Measurements from ENCODE around the gene ITIH5. TPM values are rescaled to one million over a fixed set of nuclear protein-coding genes. Genes with fewer than 3 reads are reported as not detected.
A peak's percentile ranks its signal among the peaks of the same experiment; 100 is the strongest.

The ITIH5 gene
- total RNA-seq, 4 donors from 2014 or later = 4.4 to 10.7 (median 8.3) TPM

DNA sequence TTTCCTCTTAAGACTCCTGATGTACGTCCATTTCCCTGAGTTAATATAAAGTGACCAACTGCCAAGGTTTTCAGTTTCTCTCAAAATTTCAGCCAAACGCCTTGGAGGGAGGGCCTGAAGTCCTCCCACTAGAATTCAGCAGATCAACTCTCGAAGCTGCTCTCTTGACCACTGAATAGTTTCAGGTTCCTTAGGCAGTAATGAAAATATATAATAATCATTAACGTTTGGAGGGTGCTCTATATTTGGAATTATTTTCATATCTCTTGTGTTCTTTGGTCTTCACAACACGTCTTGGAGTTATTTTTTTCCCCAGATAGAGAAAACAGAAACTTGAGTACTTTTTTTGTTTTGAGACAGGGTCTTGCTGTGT, 132.3 kb downstream of the ITIH5 start:
- 80 to 83% methylated on average over 5 of the region's 5 CpGs for WGBS, 2 donors
- DNase-seq (ENCODE audit: low spot score in 2 of 2) = peak in 1 of 2 donors; percentile 2
- no peak overlapping the region for H3K4me3 ChIP-seq (ENCODE audit: low read depth, poor library complexity, severe bottlenecking)

DNA sequence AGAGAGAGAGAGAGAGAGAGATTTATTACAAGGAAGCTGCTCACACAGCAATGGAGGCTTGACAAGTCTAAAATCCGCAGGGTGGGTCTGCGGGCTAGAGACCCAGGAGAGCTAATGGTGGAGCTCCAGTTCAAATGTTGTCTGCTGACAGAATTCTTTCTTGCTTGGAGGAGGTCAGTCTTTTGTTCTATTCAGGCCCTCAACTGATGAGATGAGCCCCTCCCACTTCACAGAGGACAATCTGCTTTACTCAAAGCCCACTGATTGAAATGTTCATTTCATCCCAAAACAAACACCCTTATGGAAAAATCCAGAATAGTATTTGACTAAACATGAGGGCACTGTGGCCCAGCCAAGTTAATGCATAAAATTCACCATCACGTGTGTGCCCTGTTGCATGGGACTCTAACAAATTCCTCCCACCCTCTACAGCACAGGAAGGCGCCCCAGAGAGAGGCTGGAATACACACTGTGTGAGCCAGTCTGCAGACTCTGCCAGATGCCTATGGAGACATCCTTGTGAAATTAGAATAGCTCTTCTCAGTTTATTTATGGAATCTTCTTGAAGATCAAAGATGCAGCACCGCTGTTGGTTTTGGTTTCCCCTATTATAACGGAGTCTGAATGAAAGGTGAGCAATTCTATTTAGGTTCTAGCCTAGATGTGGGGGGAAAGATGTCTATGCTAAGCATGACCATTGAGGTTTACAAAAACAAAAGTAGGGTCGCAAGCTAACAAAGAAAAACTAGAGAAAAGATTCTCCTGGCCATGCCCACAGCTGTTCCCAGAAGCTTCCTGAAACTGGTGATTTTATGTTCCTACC, 132.9 kb downstream of the ITIH5 start:
- H3K4me3 ChIP-seq (ENCODE audit: low read depth, poor library complexity, severe bottlenecking) = no peak overlapping the region
- WGBS, 2 donors = 83 to 86% methylated on average over 7 of the region's 7 CpGs
- TF ChIP-seq CTCF (IDR thresholded peaks at IDR 0.05) (no peak), POLR2A (IDR thresholded peaks at IDR 0.05) (no peak)
- peak in 1 of 2 donors; percentile 29 for DNase-seq (ENCODE audit: low spot score in 2 of 2)
- intact Hi-C loops (cut with DNase I; ENCODE audit: low total_unique reads) = loop anchor here (5.0 kb wide), 1 partner anchor 153 kb away; no protein-coding TSS in a partner anchor

More for the DNA sequence above, 132.3 kb downstream of the ITIH5 start:
- TF ChIP-seq POLR2A (IDR thresholded peaks at IDR 0.05) = no peak
- TF ChIP-seq CTCF (IDR thresholded peaks at IDR 0.05) = no peak
- intact Hi-C loops (cut with DNase I; ENCODE audit: low total_unique reads) = loop anchor here (5.0 kb wide), 1 partner anchor 153 kb away; no protein-coding TSS in a partner anchor

- no peak overlapping the region for H3K4me3 ChIP-seq (ENCODE audit: low read depth, poor library complexity, severe bottlenecking)
- WGBS, 2 donors = 86 to 90% methylated on average over 23 of the region's 23 CpGs
- DNase-seq (ENCODE audit: low spot score in 2 of 2) = peak in 1 of 2 donors; percentile 68
- no peak for TF ChIP-seq POLR2A (IDR thresholded peaks at IDR 0.05)
- no peak for TF ChIP-seq CTCF (IDR thresholded peaks at IDR 0.05)
- intact Hi-C loops (cut with DNase I; ENCODE audit: low total_unique reads) = loop anchor here (5.0 kb wide), 1 partner anchor 154 kb away; no protein-coding TSS in a partner anchor
These were observed 133.9 kb downstream of the ITIH5 start for GRCh38 chr10:7532723-7533498.

DNA sequence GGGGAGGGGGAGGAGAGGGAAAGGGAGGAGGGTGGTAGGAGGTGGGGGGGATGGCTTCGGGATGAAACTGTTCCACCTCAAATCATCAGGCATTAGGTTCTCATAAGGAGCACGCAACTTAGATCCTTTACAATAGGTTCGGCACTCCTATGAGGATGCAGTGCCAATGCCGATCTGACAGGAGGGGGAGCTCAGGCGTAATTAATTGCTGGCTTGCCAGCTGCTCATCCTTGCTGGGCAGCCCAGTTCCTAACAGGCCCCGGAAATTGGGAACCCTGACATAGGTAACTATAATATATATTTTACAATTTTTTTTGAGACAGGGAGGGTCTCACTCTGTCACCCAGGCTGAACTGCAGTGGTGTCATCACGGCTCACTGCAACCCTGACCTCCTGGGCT, 137.1 kb downstream of the ITIH5 start:
- no peak for DNase-seq (ENCODE audit: low spot score in 2 of 2)
- 27 to 36% methylated on average over 7 of the region's 7 CpGs for WGBS, 2 donors
- H3K4me3 ChIP-seq (ENCODE audit: low read depth, poor library complexity, severe bottlenecking) = no peak overlapping the region
- intact Hi-C loops (cut with DNase I; ENCODE audit: low total_unique reads) = loop anchor here (5.0 to 10.0 kb wide), 2 partner anchors 158 to 1775 kb away; no protein-coding TSS in a partner anchor
- no peak for TF ChIP-seq CTCF (IDR thresholded peaks at IDR 0.05)
- no peak for TF ChIP-seq POLR2A (IDR thresholded peaks at IDR 0.05)

GRCh38 chr10:7527468-7527867, 139.3 kb downstream of the ITIH5 start:
- H3K4me3 ChIP-seq (ENCODE audit: low read depth, poor library complexity, severe bottlenecking) = no peak overlapping the region
- intact Hi-C loops (cut with DNase I; ENCODE audit: low total_unique reads) = loop anchor here (10.0 kb wide), 1 partner anchor 1777 kb away; no protein-coding TSS in a partner anchor
- peak in 1 of 2 donors; percentile 13 for DNase-seq (ENCODE audit: low spot score in 2 of 2)
- TF ChIP-seq CTCF (IDR thresholded peaks at IDR 0.05) (no peak), POLR2A (IDR thresholded peaks at IDR 0.05) (no peak)
- WGBS, 2 donors = 93 to 96% methylated on average over 1 of the region's 1 CpG
